Right ventricle myocardium inferior (tissue), 1 donor: ENCODE results near the gene MYCL. TPM values are rescaled to one million over a fixed set of nuclear protein-coding genes. Genes with fewer than 3 reads are reported as not detected.

ENCODE experiments used
- total RNA-seq: library from RNA; stranded (reverse); fragmentation: NEBNext Ultra II Directional; extraction: Animal tissue kit (Norgen Biotek cat#: 25700); gene quantifications from one replicate; pipeline ENCODE4 v1.2.1, GENCODE V29; 2021
- donor health status: DM: no; HTN: yes; CAD: no; lungs with severe emphysema.

Gene MYCL
- total RNA-seq, 1 donor from 2014 or later, result 1.1 TPM

Other genes with a start within 250 kb of the MYCL start
- 31.3 TPM for gene NT5C1A, start 229.8 kb downstream of the MYCL start, total RNA-seq
- 2.5 TPM for gene HPCAL4, start 210.5 kb downstream of the MYCL start, total RNA-seq
- 27.9 TPM for gene PPIE, start 163.0 kb downstream of the MYCL start, total RNA-seq
- 1.3 TPM for gene OXCT2, start 130.6 kb downstream of the MYCL start, total RNA-seq
- gene BMP8B, start 113.1 kb downstream of the MYCL start, total RNA-seq, result 0.41 TPM
- gene TRIT1, start 18.4 kb downstream of the MYCL start, total RNA-seq, result 18.0 TPM
- gene MFSD2A, start 53.2 kb upstream of the MYCL start, total RNA-seq, result 0.65 TPM
- 88.8 TPM for gene CAP1, start 138.8 kb upstream of the MYCL start, total RNA-seq
- 44.1 TPM for gene PPT1, start 195.3 kb upstream of the MYCL start, total RNA-seq